ENCODE results near the gene SMIM17.
"Not testable (repeated sequence)": the region's sequence is repeated elsewhere in the genome, so short reads cannot be mapped to it uniquely, and the experiment has no call there.

Gene SMIM17

DNA sequence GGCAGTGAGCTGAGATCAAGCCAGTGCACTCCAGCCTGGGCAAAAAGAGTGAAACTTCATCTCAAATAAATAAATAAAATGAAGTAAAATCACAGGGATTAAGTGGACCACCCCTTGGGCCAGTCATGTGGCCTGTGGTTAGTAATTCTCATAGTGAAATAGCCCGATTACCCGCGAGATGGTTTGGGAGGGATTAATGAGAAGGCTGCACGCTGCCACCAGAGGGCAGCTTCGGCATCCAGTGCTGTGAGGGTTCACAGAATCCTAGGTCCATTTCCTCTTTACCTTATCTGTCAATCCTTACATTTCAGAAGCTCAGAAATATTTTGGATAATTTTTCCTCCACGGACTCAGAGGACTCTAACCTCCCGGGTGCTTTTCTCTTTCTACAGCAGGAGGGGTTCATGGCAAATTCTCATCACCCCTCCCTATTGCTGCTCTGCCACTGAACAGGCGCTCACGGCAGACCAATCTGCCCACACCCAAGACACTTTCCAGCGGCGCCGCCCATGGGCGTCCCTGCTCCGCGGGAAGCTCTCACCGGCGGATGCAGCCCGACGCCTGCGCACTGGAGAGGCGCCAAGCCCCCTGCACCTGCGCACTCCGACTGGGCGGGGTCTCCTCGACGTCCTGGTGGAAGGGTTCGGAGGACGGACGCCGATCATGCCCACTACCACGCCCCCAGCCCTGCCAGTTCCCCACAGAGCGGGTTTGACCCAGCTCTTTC lies 17.6 kb downstream of the SMIM17 start:
- no peak for DNase-seq

DNA sequence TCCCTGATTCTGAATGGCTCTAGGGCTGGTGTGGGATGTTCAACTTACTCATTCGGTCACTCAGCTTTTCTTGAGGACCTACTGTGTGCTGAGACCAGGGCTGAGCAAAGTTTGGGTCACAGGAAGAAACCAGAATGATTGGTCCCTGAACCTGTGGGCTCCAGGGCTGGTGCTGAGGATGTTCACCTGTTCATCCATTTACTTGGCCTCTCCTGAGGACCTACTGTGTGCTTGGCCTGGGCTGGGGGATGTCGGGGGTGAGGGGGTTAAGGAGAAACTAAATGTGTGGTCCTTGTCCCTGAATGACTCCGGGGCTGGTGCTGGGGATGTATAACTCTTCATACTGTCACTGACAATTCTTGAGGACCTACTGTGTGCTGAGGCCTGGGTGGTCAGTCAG lies 18.3 kb downstream of the SMIM17 start:
- DNase-seq, result no peak

DNA sequence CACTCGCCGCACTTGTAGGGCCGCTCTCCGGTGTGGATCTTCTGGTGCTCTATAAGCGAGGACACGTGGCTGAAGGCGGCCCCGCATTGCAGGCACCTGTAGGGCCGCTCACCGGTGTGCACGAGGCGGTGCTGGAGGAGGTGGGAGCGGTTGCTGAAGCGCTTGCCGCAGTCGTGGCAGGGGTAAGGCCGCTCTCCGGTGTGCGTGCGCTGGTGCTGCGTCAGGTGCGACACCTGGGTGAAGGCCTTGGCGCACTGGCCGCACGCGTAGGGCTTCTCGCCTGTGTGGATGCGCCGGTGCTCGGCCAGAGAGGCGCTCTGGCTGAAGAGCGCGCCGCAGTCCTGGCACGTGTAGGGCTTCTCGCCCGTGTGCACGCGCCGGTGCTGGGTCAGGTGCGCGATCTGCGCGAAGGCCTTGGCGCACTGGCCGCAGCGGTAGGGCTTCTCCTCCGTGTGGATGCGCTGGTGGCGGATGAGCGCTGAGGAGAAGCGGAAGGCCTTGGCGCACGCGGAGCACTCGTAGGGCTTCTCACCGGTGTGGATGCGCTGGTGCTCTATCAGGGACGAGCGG lies 21.1 kb downstream of the SMIM17 start:
- DNase-seq, result no peak

- DNase-seq, result no peak
Observed at GRCh38 chr19:56664511-56664910, 21.6 kb downstream of the SMIM17 start.

DNA sequence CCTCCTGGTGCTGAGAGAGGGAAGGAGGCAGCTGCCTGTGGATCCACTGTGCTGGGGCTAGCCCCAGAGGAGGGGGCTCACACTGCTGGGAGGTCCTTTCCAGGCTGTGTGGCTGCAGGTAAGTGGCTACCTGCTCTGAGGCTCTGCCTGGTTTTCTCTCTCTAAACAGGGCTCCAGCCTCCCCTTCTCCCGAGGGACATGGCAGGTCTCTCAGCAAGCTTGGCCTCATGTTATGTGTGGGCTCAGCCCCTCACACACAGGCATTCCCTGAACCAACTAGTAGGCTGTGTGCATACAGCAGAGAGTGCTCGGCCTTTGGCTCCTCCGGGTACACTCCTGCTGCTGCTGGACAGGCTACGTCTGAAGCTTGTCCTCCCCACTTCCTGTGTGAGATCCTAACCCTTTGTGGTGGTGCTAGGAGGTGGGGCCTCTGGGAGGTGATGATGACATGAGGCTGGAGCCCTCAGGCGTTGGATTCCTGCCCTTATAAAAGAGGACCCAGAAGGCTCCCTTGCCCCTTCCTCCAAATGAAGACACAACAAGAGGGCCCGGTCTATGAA lies 24.4 kb downstream of the SMIM17 start:
- DNase-seq, result no peak

GRCh38 chr19:56668676-56669075 lies 25.7 kb downstream of the SMIM17 start:
- DNase-seq, result no peak

DNA sequence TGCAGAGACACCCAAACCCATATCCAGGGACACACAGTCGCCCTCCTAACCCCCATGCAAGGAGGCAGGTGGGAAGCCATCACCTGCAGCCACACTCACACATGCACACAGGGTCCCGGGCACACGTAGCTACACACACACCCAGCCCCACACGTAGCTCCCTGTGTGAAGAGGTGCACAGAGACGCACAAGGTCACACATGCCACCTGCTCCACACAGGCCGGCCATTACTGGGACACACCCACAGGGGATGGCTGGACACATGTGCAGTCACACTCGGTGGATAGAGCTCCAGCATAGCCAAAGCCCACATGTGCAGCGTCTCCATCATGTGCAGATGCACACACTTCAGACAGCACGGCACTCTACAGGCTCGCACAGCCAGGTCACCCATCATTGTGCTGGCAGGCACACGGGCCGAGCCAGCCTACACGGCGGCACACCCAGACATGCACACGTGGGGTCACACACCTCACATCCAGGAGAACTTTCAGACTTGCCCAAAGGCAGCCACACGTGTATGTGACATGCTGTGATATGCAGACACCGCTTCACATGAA lies 27.5 kb downstream of the SMIM17 start:
- DNase-seq, result no peak

GRCh38 chr19:56670961-56671612 lies 28.1 kb downstream of the SMIM17 start:
- DNase-seq, result no peak

DNA sequence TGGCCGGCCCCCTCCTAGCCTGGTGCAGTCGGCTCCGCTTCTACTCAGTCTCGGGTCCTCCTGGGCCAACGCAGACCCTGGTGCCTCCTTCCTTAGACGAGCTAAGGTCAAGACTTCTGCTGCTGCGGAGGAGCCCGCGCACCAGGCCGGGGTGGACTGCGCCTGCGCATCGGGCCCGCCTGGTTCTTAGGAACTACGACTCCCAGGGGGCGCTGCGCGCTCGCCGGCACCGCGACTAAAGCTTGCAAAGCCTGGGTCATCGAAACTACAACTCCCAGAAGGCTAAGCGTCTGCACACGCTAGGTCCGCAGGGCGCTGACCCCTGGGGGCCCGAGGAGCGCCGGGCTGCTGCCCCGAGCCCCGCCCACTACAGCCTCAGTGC lies 28.6 kb downstream of the SMIM17 start, which contains the start of gene ZNF835:
ZNF835 (minus strand) TSS at position 145 of the 382 bp plus-strand sequence. CDS start 6,559 bp downstream, outside the sequence.
- DNase-seq, result peak; percentile 93 to 96

GRCh38 chr19:56672610-56673009 lies 29.7 kb downstream of the SMIM17 start:
- not testable (repeated sequence) for DNase-seq

GRCh38 chr19:56678205-56678604 lies 35.2 kb downstream of the SMIM17 start:
- DNase-seq, result peak in 1 of 2 donors; percentile 29

DNA sequence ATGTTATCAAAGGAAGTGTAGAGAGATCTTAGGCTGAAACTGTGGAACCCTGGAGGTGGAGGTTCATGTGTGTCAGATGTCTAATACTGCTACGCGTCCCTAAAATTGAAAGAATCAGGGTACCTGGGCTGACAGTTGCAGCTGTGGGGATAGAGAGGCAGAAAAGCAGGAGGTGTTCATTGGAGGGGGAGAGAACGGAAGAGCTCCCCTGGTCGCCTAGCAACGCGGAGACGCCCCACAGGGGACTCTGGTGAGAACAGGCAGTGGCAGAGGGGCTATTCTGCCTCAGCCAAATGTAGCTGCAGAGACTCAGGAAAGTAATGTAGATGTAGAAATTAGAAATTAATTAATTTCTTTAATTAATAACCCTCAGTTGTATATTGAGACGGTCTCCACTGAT lies 38.7 kb downstream of the SMIM17 start:
- DNase-seq, result no peak

DNA sequence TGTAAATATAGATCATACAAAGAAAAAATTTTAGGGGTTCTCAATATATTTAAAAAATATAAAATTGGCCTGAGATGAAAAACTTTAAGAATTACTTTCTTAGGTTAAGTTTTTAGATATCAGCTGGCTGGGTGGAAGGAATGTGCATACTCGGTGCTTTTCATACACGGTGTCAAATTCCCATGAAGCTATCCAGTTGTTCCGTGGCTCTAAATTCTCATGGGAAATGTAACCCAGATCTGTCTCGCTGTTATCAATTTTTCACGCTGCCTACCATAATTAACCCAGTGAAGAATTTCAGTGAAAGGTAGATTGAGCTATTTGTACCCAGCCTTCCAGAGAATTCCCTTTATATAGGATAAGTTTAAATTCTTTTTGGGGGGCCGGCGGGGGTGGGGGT lies 40.2 kb downstream of the SMIM17 start:
- DNase-seq, result no peak

DNA sequence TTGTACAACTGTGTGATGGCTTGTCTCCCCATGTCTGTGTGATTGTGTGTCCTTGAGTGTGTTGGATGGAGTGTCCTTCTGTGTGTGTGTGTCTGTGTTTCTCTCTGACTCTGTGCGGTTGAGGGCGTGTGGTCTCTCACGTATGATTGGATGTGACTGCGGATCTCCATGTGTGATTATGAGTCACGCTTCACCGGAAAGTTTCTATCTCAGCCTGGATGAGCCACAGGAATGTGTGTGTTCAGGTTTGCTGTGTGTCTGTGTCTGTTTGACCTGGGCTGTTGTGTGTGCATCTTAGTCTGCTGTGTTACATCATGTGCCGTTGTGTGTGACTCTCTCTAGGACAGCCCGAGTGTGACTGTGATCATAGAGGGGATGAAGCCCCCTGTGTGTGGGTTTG lies 44.1 kb downstream of the SMIM17 start:
- no peak for DNase-seq

- peak in 1 of 2 donors; percentile 12 for DNase-seq
Observed at GRCh38 chr19:56689198-56689597, 46.2 kb downstream of the SMIM17 start.

DNA sequence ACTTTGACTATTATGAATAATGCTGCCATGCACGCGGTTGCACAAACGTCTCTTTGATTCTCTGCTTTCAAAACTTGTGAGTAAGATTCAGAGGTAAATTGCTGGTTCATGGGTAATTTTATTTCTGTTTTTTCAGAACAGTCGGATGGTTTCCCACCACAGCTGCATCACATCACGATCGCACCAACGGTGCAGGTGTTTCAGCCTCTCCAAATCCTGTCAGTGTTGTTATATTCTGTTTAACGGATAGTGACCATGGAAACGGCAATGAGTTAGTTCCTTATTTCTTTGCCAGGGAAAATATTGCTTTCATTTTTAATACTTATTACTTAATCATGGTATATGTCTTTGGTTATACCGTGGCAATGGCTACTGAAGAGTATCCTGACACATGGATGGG lies 47.7 kb downstream of the SMIM17 start:
- no peak for DNase-seq

DNA sequence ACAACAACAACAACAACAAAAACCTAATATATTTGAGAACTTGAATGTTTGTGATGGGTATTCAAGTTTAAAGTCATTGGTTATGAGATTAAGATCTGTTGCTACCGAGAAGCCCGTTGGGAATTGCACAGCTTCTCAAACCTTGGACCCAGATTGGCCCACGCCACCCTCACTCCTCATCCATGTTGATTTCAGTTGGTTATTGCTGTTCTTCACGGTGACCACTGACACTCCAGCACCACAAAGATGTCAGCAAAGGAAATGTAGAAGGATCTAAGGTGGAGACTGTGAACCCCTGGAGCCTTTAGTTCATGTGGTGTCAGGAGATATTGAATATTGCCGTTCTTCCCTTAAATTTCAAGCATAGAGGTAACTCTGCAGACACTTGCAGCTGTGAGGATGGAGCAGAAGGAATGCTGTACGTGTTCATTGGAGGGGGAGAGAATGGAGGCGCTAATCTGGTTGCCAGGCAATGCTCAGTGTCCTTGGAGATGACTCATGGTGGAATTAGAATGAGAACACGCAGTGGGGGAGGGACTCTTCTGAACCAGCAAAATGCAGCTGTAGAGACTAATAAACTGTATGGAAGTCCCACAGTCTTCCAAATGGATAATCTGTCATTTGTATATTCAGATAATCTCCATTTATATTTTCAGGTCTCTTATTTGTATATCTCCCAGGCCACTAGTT lies 49.4 kb downstream of the SMIM17 start:
- peak; percentile 28 to 78 for DNase-seq

GRCh38 chr19:56699552-56699951 lies 56.6 kb downstream of the SMIM17 start:
- no peak for DNase-seq

DNA sequence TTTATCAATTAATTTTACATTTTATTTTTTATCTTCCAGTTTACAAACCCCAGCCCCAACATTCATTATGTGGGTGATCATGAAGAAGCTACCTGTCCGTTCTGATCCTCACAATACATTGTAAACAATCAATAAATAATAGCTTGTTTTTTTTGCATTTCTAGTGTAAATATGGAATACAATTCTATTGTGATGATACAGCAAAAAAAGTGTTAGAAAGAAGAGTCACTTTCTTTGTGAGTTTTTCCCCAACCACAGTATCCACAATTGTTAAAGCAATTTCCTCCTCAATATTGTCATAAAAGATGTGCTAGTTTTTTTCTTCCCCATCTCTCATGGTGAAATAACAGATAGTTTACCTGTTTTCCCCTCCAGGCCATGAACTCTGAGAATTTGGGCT lies 58.9 kb downstream of the SMIM17 start:
- DNase-seq, result no peak

DNA sequence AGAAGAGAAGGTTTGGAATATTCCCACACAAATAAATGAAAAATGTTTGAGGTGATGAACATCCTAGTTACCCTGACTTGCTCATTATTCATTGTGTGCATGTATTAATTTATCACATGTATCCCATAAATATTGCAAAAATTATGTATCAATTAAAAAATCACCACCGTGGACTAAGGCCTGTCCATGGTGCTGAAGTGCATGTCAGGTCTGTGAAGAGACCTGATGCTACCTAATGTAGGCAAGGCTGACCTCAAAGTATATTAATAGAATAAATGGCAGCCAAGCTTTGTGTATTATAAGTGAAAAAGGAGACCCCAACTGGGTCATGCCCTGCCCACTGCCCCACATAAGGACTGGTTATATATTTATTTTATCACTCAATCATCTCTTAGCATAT lies 63.0 kb downstream of the SMIM17 start:
- no peak for DNase-seq
